ENCODE measurements around the gene OBSL1. TPM values are rescaled to one million over a fixed set of nuclear protein-coding genes. Genes with fewer than 3 reads are reported as not detected.

Gene OBSL1
- total and polyA plus RNA-seq, 2 of the 4 experiments (the other 2 are of a cell fraction): 21.5 to 51.2 TPM

DNA sequence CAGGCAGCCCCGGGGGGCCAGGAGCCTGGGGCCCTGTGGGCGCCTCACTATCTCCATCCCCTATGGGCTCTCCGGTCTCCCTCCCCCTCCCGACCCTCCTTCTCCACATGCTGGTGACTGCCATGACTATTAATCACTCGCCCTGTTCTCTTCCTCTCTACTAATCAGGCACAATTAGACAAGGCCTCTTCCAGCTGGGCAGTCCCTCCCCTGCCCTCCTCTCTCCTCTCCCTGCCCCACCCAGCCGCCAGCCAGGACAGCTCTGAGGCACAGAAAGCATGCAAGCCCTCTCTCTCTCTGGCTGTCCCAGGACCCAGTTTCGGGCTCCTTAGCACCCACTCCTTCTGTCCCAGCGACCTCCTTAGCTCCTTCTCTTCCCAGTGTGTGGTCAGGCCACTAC lies 51.3 kb downstream of the OBSL1 start:
- Histone ChIP-seq H3K27ac (ENCODE audit: insufficient read depth, low read length) (no peak overlapping the region), H2BK20ac (ENCODE audit: low read depth, low read length) (no peak overlapping the region), H3K4me3 (ENCODE audit: insufficient read depth, low read depth, low read length) (no peak overlapping the region), H3K9me3 (ENCODE audit: control insufficient read depth, insufficient read depth, low read length) (no peaks in the 10 kb centered on the region), H2AFZ (replicated peaks; ENCODE audit: low read length, poor library complexity) (no peak overlapping the region), H3K9ac (ENCODE audit: low read depth, low read length) (no peak overlapping the region), H3K56ac (ENCODE audit: extremely low read depth, insufficient read depth, low read length) (no peak overlapping the region), H3K4me2 (ENCODE audit: low read depth, low read length) (no peak overlapping the region), H3K36me3 (ENCODE audit: control insufficient read depth, insufficient read depth, low read length) (no peaks in the 10 kb centered on the region), H3K79me1 (ENCODE audit: low read depth in 1 of 2, low read length in 2 of 2) (no peaks in the 10 kb centered on the region), H2BK120ac (ENCODE audit: low read depth, low read length) (no peak overlapping the region), H2BK5ac (ENCODE audit: low read depth, low read length, poor library complexity, severe bottlenecking) (no peak overlapping the region), H3K9me1 (ENCODE audit: insufficient read depth, low read length) (no peaks in the 10 kb centered on the region), H3K23ac (ENCODE audit: low read depth, low read length) (no peak overlapping the region), H3K4me1 (ENCODE audit: control insufficient read depth, insufficient read depth, low read length) (peaks cover 16% of the 10 kb centered on the region), H3K27me3 (ENCODE audit: control insufficient read depth, insufficient read depth, low read length) (peaks cover 41% of the 10 kb centered on the region), H3K4ac (ENCODE audit: low read depth, low read length) (no peak overlapping the region), H4K8ac (ENCODE audit: low read depth in 2 of 2, low read length in 2 of 2) (no peak overlapping the region), H3K18ac (ENCODE audit: low read depth, low read length) (no peak overlapping the region), H2AK9ac (replicated peaks; ENCODE audit: low read depth, low read length, poor library complexity) (no peak overlapping the region), H2BK15ac (ENCODE audit: low read depth, low read length) (no peak overlapping the region), H3K14ac (replicated peaks; ENCODE audit: low read depth, low read length) (no peak overlapping the region), H4K20me1 (ENCODE audit: insufficient read depth, low read length) (no peaks in the 10 kb centered on the region; the same call in 1 of the 2 replicates), H4K5ac (ENCODE audit: low read depth, low read length) (no peak overlapping the region), H4K91ac (ENCODE audit: insufficient read depth, low read depth, low read length) (no peak overlapping the region), H2AK5ac (ENCODE audit: low read depth, low read length) (peak overlapping the region; percentile 27; the same call in 1 of the 2 replicates)
- ChIA-PET POLR2A (ENCODE audit: unreplicated experiment) (no interaction called here), CTCF (interaction anchor here (1.1 to 2.9 kb wide), 6 partner anchors 10 to 117 kb away, joined by 3 to 17 read pairs (median 10); a partner anchor contains a TSS)
- intact Hi-C loops (cut with micrococcal nuclease): loop anchor here (5.0 kb wide), 1 partner anchor 63 kb away; no protein-coding TSS in a partner anchor
- no TSS peak for BruUV-seq (replicated peaks)
- WGBS, 2 experiments (ENCODE audit: extremely low coverage in 2 of 2, insufficient read length in 1 of 2): 88% methylated on average over 5 of the region's 8 CpGs; no CpG with 5 or more reads in 1 of the 2 experiments
- no peak for DNase-seq
- no peak for ATAC-seq (ENCODE audit: low read depth)
- in situ Hi-C loops (cut with MboI; ENCODE audit: low sequenced_read_pairs): no loop called here
- dilution Hi-C loops (cut with HindIII; ENCODE audit: low sequenced_read_pairs, unreplicated experiment): no loop called here
- no peak for TF ChIP-seq RFX5 (IDR thresholded peaks at IDR 0.05; ENCODE audit: low read depth, low read length)
- TF ChIP-seq, protein P1, sequence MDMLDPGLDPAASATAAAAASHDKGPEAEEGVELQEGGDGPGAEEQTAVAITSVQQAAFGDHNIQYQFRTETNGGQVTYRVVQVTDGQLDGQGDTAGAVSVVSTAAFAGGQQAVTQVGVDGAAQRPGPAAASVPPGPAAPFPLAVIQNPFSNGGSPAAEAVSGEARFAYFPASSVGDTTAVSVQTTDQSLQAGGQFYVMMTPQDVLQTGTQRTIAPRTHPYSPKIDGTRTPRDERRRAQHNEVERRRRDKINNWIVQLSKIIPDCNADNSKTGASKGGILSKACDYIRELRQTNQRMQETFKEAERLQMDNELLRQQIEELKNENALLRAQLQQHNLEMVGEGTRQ (IDR thresholded peaks at IDR 0.05; ENCODE audit: low read depth, low read length): no peak
- TF ChIP-seq RAD21 (IDR thresholded peaks at IDR 0.05; ENCODE audit: low read length): no peak
- TF ChIP-seq, protein P2, sequence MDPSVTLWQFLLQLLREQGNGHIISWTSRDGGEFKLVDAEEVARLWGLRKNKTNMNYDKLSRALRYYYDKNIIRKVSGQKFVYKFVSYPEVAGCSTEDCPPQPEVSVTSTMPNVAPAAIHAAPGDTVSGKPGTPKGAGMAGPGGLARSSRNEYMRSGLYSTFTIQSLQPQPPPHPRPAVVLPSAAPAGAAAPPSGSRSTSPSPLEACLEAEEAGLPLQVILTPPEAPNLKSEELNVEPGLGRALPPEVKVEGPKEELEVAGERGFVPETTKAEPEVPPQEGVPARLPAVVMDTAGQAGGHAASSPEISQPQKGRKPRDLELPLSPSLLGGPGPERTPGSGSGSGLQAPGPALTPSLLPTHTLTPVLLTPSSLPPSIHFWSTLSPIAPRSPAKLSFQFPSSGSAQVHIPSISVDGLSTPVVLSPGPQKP (IDR thresholded peaks at IDR 0.05; ENCODE audit: borderline replicate concordance, low read depth, low read length): no peak
- no peak for TF ChIP-seq FOS (IDR thresholded peaks at IDR 0.05; ENCODE audit: low read depth, low read length)
- TF ChIP-seq, protein P3, sequence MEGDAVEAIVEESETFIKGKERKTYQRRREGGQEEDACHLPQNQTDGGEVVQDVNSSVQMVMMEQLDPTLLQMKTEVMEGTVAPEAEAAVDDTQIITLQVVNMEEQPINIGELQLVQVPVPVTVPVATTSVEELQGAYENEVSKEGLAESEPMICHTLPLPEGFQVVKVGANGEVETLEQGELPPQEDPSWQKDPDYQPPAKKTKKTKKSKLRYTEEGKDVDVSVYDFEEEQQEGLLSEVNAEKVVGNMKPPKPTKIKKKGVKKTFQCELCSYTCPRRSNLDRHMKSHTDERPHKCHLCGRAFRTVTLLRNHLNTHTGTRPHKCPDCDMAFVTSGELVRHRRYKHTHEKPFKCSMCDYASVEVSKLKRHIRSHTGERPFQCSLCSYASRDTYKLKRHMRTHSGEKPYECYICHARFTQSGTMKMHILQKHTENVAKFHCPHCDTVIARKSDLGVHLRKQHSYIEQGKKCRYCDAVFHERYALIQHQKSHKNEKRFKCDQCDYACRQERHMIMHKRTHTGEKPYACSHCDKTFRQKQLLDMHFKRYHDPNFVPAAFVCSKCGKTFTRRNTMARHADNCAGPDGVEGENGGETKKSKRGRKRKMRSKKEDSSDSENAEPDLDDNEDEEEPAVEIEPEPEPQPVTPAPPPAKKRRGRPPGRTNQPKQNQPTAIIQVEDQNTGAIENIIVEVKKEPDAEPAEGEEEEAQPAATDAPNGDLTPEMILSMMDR (conservative IDR thresholded peaks at IDR 0.05; ENCODE audit: low read depth, low read length): no peak
